OCI-LY1 (cell line): ENCODE results near the gene CLPTM1L.
A peak's percentile ranks its signal among the peaks of the same experiment; 100 is the strongest.
"Not testable (repeated sequence)": the region's sequence is repeated elsewhere in the genome, so short reads cannot be mapped to it uniquely, and the experiment has no call there.

Experiments
- H2AFZ ChIP-seq: fragments of 200-600 bp; sonication (generic), shearing (Covaris generic); 2 replicates; pipeline ENCODE4 v1.6.0; 2014; ENCODE audit warnings: antibody characterized with exemption, mild to moderate bottlenecking, low read length
- H3F3A ChIP-seq: fragments of 200-600 bp; sonication (generic), shearing (Covaris generic); 2 replicates; pipeline ENCODE4 v1.6.0; 2014; ENCODE audit warnings: mild to moderate bottlenecking, antibody characterized with exemption, low read length, moderate library complexity; ENCODE audit not compliant: insufficient read depth
- H3K27ac ChIP-seq: fragments of 200-600 bp; sonication (generic); 2 replicates; pipeline ENCODE4 v1.5.1; 2014; ENCODE audit warnings: low read length, mixed run types, mild to moderate bottlenecking, low read depth; ENCODE audit not compliant: poor library complexity, severe bottlenecking
- H3K27me3 ChIP-seq: fragments of 200-600 bp; sonication (generic); 2 replicates; pipeline ENCODE4 v1.6.0; 2014; ENCODE audit warnings: antibody characterized with exemption, mild to moderate bottlenecking, low read length, moderate library complexity; ENCODE audit not compliant: insufficient read depth
- H3K36me3 ChIP-seq: fragments of 200-600 bp; sonication (generic); 2 replicates; pipeline ENCODE4 v1.6.1; 2014; ENCODE audit warnings: mild to moderate bottlenecking, antibody characterized with exemption, low read length, moderate library complexity, mixed read lengths; ENCODE audit not compliant: insufficient read depth
- H3K4me1 ChIP-seq: fragments of 200-600 bp; sonication (generic); 2 replicates; pipeline ENCODE4 v1.5.1; 2014; ENCODE audit warnings: mild to moderate bottlenecking, low read length, moderate library complexity; ENCODE audit not compliant: insufficient read depth, severe bottlenecking
- H3K4me2 ChIP-seq: fragments of 200-600 bp; sonication (generic), shearing (Covaris generic); 2 replicates; pipeline ENCODE4 v1.6.1; 2014; ENCODE audit warnings: low read length
- H3K4me3 ChIP-seq: fragments of 200-600 bp; sonication (generic); 2 replicates; pipeline ENCODE4 v1.5.1; 2014; ENCODE audit warnings: low read length, low read depth, mild to moderate bottlenecking, mixed read lengths; ENCODE audit not compliant: poor library complexity, severe bottlenecking
- H3K79me2 ChIP-seq: fragments of 200-600 bp; shearing (Covaris generic); 2 replicates; pipeline ENCODE4 v1.6.1; 2016; ENCODE audit warnings: mixed run types, low read length, mixed read lengths; ENCODE audit not compliant: insufficient read depth
- H3K9ac ChIP-seq: fragments of 200-600 bp; sonication (generic), shearing (Covaris generic); 2 replicates; pipeline ENCODE4 v1.6.1; 2014; ENCODE audit warnings: mild to moderate bottlenecking, low read length, mixed read lengths
- H3K9me2 ChIP-seq: fragments of 200-600 bp; sonication (generic), shearing (Covaris generic); 2 replicates; pipeline ENCODE4 v1.6.1; 2014; ENCODE audit warnings: low read depth, mild to moderate bottlenecking, low read length, mixed read lengths
- H3K9me3 ChIP-seq: fragments of 200-600 bp; shearing (Covaris generic); 2 replicates; pipeline ENCODE4 v1.6.1; 2014; ENCODE audit warnings: low read length, mixed read lengths
- H4K20me1 ChIP-seq: fragments of 200-600 bp; sonication (generic), shearing (Covaris generic); 2 replicates; pipeline ENCODE4 v1.6.0; 2016; ENCODE audit warnings: mild to moderate bottlenecking, low read length; ENCODE audit not compliant: insufficient read depth
- CTCF ChIP-seq: fragments of 200-600 bp; sonication (generic), shearing (Covaris generic); IDR thresholded peaks from 2 replicates; pipeline ENCODE4 v1.5.1; 2017; ENCODE audit warnings: mild to moderate bottlenecking, antibody characterized with exemption, low read length, moderate library complexity, mixed read lengths
- EZH2 ChIP-seq: fragments of 200-600 bp; sonication (generic), shearing (Covaris generic); IDR thresholded peaks from 2 replicates; pipeline ENCODE4 v1.8.0; 2017; ENCODE audit warnings: borderline replicate concordance, mixed run types, mild to moderate bottlenecking, antibody characterized with exemption, low read length, moderate library complexity, mixed read lengths

CLPTM1L gene

DNA sequence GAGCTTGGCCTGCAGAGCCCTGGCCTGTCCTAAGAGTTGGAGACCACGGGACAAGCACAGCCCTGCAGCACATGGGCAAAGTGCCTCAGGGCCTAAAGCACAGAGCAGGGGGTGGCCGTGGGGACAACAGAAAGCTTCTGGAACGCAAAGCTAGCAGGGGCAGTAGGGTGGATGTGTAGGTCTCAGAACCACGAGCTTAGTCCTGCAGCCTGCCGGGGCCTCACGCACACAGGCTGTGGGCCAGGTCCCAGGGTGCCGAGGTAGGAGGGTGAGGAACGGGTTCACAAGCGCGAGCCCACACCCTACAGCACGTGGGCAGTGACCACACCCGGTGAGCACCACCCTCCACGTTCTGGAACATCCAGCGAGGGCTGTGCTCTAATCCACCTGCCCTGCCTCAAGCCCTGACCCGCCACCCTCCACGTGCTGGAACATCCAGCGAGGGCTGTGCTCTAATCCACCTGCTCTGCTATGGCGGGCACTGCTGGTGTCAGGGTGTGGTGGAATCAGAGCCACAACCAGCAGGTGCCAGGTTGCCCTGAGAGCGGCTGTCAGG lies 9.3 kb downstream of the CLPTM1L start:
- TF ChIP-seq EZH2: no peak
- TF ChIP-seq CTCF: no peak
- Histone ChIP-seq H3K36me3 (peaks cover 99% of the 10 kb centered on the region), H3K4me2 (no peak overlapping the region), H3K4me1 (peaks cover 36% of the 10 kb centered on the region), H3K27me3 (no peaks in the 10 kb centered on the region), H2AFZ (no peak overlapping the region), H3K79me2 (no peaks in the 10 kb centered on the region), H3K9me3 (no peaks in the 10 kb centered on the region), H3K27ac (peak overlapping the region; percentile 81), H3K9me2 (no peaks in the 10 kb centered on the region), H3F3A (no peaks in the 10 kb centered on the region), H3K4me3 (no peak overlapping the region), H3K9ac (no peak overlapping the region), H4K20me1 (no peaks in the 10 kb centered on the region)

GRCh38 chr5:1334831-1335539 lies 9.9 kb downstream of the CLPTM1L start:
- Histone ChIP-seq H2AFZ (no peak overlapping the region), H3F3A (no peaks in the 10 kb centered on the region), H3K36me3 (peaks cover 99% of the 10 kb centered on the region), H3K4me2 (no peak overlapping the region), H3K79me2 (no peaks in the 10 kb centered on the region), H3K4me1 (peaks cover 39% of the 10 kb centered on the region), H3K4me3 (no peak overlapping the region), H3K27ac (peak overlapping the region; percentile 81), H4K20me1 (no peaks in the 10 kb centered on the region), H3K9me3 (no peaks in the 10 kb centered on the region), H3K27me3 (no peaks in the 10 kb centered on the region), H3K9me2 (no peaks in the 10 kb centered on the region), H3K9ac (no peak overlapping the region)
- TF ChIP-seq CTCF: no peak
- TF ChIP-seq EZH2: no peak

DNA sequence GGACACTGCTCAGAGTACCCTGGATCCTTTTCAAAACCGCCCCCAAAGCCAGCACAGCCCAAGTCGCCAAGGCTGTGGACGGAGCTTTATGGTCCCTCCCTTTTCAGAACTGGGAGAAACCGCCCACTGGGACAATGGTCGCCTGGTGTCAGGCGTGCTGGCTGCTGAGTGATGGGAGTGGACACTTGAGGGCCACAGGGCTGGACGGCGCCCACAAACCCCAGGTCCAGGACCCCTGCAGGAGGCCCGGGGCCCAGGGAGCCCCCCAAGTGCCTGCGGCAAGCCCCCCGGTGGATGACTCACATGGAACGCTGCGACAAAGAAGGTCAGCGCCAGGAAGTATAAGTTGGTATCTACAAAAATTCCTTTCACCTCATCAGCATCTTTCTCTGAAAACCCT lies 10.9 kb downstream of the CLPTM1L start:
- H3K36me3 ChIP-seq: peaks cover 97% of the 10 kb centered on the region
- H3K9ac ChIP-seq: no peak overlapping the region

GRCh38 chr5:1333286-1333685 lies 11.6 kb downstream of the CLPTM1L start:
- not testable (repeated sequence) for H2AFZ ChIP-seq, H3K79me2 ChIP-seq, H3K9me2 ChIP-seq, H4K20me1 ChIP-seq, H3K4me3 ChIP-seq, H3K4me2 ChIP-seq, H3K27ac ChIP-seq, H3K9me3 ChIP-seq, H3K9ac ChIP-seq, H3F3A ChIP-seq, H3K27me3 ChIP-seq
- Histone ChIP-seq H3K4me1 (peaks cover 39% of the 10 kb centered on the region), H3K36me3 (peaks cover 97% of the 10 kb centered on the region)

More for the DNA sequence above, 10.9 kb downstream of the CLPTM1L start:
- no peak overlapping the region for H3K4me3 ChIP-seq
- H3K4me1 ChIP-seq: peaks cover 39% of the 10 kb centered on the region
- no peaks in the 10 kb centered on the region for H3K9me3 ChIP-seq
- no peaks in the 10 kb centered on the region for H3F3A ChIP-seq
- no peak overlapping the region for H3K4me2 ChIP-seq
- H4K20me1 ChIP-seq: no peaks in the 10 kb centered on the region
- no peaks in the 10 kb centered on the region for H3K27me3 ChIP-seq
- H2AFZ ChIP-seq: no peak overlapping the region
- no peak overlapping the region for H3K27ac ChIP-seq
- no peaks in the 10 kb centered on the region for H3K79me2 ChIP-seq
- no peak for TF ChIP-seq EZH2
- TF ChIP-seq CTCF: no peak
- no peaks in the 10 kb centered on the region for H3K9me2 ChIP-seq
